HFFc6 (cell line): ENCODE data around the gene TNFSF9. TPM values are rescaled to one million over a fixed set of nuclear protein-coding genes. Genes with fewer than 3 reads are reported as not detected.
A peak's percentile ranks its signal among the peaks of the same experiment; 100 is the strongest.
"Not testable (repeated sequence)": the region's sequence is repeated elsewhere in the genome, so short reads cannot be mapped to it uniquely, and the experiment has no call there.

ENCODE experiments used
- DNase-seq: peaks from one replicate; pipeline ENCODE4 v3.0.0-alpha.2; 2018
- H3K27ac Mint-ChIP-seq: 2 replicates; pipeline ENCODE4 v1.8.0; 2020; ENCODE audit warnings: mild to moderate bottlenecking, mixed read lengths
- H3K27me3 Mint-ChIP-seq: 2 replicates; pipeline ENCODE4 v1.8.0; 2021; ENCODE audit warnings: mild to moderate bottlenecking, moderate library complexity, mixed read lengths; ENCODE audit not compliant: insufficient read depth
- H3K36me3 Mint-ChIP-seq: 2 replicates; pipeline ENCODE4 v1.8.0; 2021; ENCODE audit warnings: low read depth, mixed read lengths
- H3K4me1 Mint-ChIP-seq: 2 replicates; pipeline ENCODE4 v1.8.0; 2020; ENCODE audit warnings: low read depth, mixed read lengths
- H3K4me3 Mint-ChIP-seq: 2 replicates; pipeline ENCODE4 v1.8.0; 2020; ENCODE audit warnings: mild to moderate bottlenecking, moderate library complexity, mixed read lengths
- H3K9me3 Mint-ChIP-seq: 2 replicates; pipeline ENCODE4 v1.8.0; 2020; ENCODE audit warnings: mild to moderate bottlenecking, mixed read lengths
- total RNA-seq, 6 experiments: library from RNA; stranded (reverse); fragmentation: NEBNext Ultra II Directional; extraction: Animal tissue kit (Norgen Biotek cat#: 25700); gene quantifications; 2 replicates in 1 of 6; 3 replicates in 5 of 6; pipeline ENCODE4 v1.2.3, GENCODE V29; 2021
- TF ChIP-seq, protein P1 (sequence below): fragments of 200-600 bp; sonication (generic); IDR thresholded peaks from 2 replicates; pipeline ENCODE4 v1.5.0; 2021; ENCODE audit warnings: antibody characterized with exemption, mild to moderate bottlenecking

The TNFSF9 gene
- total RNA-seq, 6 experiments from 2014 or later, result 0.57 to 3.7 (median 3.2) TPM

DNA sequence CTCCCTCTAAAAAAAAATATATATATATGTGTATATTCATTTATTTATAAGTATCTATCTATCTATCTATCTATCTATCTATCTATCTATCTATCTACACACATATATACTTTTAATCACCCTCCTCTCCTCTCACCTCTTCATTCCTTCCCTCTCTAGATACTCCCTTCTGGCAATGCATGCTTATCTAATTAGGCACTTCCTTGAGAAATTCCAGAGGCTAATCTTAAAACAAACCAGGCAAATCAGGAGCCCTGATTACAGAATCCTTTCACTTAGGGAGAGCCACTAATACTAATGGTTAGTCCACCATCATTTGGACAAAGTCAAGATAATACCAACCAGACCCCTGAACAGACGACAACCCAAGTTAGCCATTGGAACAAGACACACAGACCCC lies 42.5 kb downstream of the TNFSF9 start:
- TF ChIP-seq, protein P1, sequence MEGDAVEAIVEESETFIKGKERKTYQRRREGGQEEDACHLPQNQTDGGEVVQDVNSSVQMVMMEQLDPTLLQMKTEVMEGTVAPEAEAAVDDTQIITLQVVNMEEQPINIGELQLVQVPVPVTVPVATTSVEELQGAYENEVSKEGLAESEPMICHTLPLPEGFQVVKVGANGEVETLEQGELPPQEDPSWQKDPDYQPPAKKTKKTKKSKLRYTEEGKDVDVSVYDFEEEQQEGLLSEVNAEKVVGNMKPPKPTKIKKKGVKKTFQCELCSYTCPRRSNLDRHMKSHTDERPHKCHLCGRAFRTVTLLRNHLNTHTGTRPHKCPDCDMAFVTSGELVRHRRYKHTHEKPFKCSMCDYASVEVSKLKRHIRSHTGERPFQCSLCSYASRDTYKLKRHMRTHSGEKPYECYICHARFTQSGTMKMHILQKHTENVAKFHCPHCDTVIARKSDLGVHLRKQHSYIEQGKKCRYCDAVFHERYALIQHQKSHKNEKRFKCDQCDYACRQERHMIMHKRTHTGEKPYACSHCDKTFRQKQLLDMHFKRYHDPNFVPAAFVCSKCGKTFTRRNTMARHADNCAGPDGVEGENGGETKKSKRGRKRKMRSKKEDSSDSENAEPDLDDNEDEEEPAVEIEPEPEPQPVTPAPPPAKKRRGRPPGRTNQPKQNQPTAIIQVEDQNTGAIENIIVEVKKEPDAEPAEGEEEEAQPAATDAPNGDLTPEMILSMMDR, result no peak
- H3K4me1 Mint-ChIP-seq, result peaks cover 1% of the 10 kb centered on the region; the same call in 1 of the 2 replicates
- no peak overlapping the region for H3K4me3 Mint-ChIP-seq
- H3K27ac Mint-ChIP-seq, result no peak overlapping the region
- peaks cover 7% of the 10 kb centered on the region for H3K27me3 Mint-ChIP-seq
- peaks cover 8% of the 10 kb centered on the region for H3K9me3 Mint-ChIP-seq
- H3K36me3 Mint-ChIP-seq, result peaks cover 5% of the 10 kb centered on the region; the same call in 1 of the 2 replicates
- DNase-seq, result no peak

DNA sequence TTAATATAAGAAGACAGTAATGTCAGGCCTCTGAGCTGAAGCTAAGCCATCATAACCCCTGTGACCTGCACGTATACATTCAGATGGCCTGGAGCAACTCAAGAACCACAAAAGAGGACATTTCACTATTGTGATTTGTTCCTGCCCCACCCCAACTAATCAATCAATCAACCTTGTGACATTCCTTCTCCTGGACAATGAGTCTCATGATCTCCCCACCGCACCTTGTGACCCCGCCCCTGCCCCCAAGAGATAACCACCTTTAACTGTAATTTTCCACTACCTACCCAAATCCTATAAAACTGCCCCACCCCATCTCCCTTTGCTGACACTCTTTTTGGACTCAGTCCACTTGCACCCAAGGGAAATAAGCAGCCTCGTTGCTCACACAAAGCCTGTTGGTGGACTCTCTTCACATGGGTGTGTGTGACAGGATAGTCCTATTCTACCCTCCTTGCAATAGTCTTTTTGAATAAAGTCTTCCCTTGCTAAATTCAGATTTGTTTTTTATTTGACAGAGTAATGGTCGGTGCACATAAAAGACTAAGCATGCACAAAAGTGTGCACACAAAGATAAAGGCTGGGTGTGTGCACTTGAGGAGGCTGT lies 46.1 kb downstream of the TNFSF9 start:
- Mint-ChIP-seq H3K27me3 (peaks cover 11% of the 10 kb centered on the region), H3K36me3 (no peaks in the 10 kb centered on the region), H3K9me3 (no peaks in the 10 kb centered on the region), H3K27ac (no peak overlapping the region), H3K4me1 (no peaks in the 10 kb centered on the region; the same call in none of the 2 replicates), H3K4me3 (no peak overlapping the region)
- TF ChIP-seq, protein P1, result no peak
- no peak for DNase-seq

DNA sequence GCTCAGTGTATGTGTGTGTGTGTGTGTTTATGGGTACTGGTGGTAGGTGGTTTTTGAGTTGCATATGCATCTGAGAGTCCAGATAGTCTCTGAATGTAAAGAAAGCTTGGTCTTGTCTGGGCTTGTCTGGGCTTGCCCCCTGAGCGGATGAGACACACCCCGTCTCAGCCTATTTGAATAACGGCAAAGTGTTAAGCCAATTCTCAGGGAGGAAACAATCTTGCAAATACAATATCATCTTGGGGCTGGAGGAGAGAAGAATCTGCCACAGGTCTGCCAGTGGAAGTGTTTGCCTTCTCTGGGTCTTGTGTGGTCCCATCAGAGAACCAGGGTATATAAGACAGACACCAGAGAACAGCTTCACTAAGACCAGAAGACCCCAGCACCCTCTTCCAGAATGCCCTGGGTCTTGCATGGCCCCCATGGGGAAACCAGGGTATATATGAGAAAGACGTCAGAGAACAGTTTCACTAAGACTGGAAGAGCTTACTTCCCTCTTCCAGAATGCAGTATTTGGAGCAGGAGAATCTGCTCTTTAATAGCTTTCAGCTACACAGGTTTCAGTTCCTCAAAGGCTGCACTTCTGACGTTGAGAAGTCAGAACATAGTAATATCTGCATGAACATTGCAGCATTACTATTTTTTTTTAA lies 46.8 kb downstream of the TNFSF9 start:
- TF ChIP-seq, protein P1, result no peak
- no peaks in the 10 kb centered on the region for H3K36me3 Mint-ChIP-seq
- H3K27me3 Mint-ChIP-seq, result peaks cover 8% of the 10 kb centered on the region; the same call in 1 of the 2 replicates
- H3K4me3 Mint-ChIP-seq, result no peak overlapping the region
- H3K4me1 Mint-ChIP-seq, result no peaks in the 10 kb centered on the region; the same call in none of the 2 replicates
- no peak overlapping the region for H3K27ac Mint-ChIP-seq
- H3K9me3 Mint-ChIP-seq, result no peaks in the 10 kb centered on the region
- DNase-seq, result no peak

DNA sequence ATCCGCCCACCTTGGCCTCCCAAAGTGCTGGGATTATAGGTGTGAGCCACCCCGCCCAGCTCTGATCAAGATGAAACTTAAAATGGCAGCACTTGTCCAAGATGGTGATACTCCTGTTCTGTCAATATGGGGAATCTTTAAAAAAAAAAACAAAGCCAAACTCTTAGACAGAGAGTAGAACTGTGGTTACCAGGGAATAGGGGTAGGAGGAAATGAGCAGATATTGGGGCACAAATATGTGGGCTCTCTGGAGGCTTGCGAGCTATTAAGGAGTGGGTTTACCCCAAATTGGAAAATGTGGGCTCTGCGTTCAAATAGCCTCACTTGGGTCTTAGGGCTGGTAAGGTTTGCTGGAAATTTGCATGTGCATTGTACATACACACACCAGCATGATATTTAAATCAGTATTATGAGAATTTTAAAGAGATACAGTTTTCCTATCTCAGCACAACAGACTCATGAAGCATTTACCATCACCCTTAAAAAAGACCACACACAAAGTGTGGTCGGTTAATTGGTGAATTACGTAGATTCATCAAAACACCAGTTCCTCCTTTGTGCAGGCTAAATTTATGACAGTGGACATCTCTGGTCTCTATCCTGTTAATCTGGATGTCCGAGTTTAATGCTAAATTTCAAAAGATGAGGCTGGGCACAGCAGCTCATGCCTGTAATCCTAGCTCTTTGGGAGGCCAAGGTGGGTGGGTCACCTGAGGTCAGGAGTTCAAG lies 48.8 kb downstream of the TNFSF9 start:
- TF ChIP-seq, protein P1, result no peak
- no peaks in the 10 kb centered on the region; the same call in none of the 2 replicates for H3K4me1 Mint-ChIP-seq
- H3K27me3 Mint-ChIP-seq, result peaks cover 12% of the 10 kb centered on the region; the same call in 1 of the 2 replicates
- H3K4me3 Mint-ChIP-seq, result no peak overlapping the region
- H3K27ac Mint-ChIP-seq, result no peak overlapping the region
- DNase-seq, result no peak
- no peaks in the 10 kb centered on the region for H3K36me3 Mint-ChIP-seq
- no peaks in the 10 kb centered on the region for H3K9me3 Mint-ChIP-seq

DNA sequence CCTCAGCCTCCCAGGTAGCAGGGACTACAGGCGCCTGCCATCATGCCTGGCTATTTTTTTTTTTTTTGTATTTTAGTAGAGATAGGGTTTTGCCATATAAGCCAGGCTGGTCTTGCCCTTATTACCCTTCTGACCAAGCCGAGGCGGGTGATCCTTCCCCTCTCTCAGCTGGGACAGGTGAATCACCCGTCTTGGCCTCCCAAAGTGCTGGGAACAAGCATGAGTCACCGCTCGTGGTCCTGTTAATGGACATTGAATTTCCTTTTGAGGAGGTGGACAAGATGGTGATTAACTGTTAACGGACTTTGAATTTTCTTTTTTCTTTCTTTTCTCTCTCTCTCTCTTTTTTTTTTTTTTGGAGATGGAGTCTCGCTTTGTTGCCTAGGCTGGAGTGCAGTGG lies 49.5 kb downstream of the TNFSF9 start:
- no peak overlapping the region for H3K27ac Mint-ChIP-seq
- peak; percentile 64 for DNase-seq
- no peaks in the 10 kb centered on the region for H3K9me3 Mint-ChIP-seq
- no peak overlapping the region; the same call in 1 of the 2 replicates for H3K4me3 Mint-ChIP-seq
- peaks cover 17% of the 10 kb centered on the region for H3K27me3 Mint-ChIP-seq
- TF ChIP-seq, protein P1, result no peak
- no peaks in the 10 kb centered on the region; the same call in none of the 2 replicates for H3K4me1 Mint-ChIP-seq
- no peaks in the 10 kb centered on the region for H3K36me3 Mint-ChIP-seq

DNA sequence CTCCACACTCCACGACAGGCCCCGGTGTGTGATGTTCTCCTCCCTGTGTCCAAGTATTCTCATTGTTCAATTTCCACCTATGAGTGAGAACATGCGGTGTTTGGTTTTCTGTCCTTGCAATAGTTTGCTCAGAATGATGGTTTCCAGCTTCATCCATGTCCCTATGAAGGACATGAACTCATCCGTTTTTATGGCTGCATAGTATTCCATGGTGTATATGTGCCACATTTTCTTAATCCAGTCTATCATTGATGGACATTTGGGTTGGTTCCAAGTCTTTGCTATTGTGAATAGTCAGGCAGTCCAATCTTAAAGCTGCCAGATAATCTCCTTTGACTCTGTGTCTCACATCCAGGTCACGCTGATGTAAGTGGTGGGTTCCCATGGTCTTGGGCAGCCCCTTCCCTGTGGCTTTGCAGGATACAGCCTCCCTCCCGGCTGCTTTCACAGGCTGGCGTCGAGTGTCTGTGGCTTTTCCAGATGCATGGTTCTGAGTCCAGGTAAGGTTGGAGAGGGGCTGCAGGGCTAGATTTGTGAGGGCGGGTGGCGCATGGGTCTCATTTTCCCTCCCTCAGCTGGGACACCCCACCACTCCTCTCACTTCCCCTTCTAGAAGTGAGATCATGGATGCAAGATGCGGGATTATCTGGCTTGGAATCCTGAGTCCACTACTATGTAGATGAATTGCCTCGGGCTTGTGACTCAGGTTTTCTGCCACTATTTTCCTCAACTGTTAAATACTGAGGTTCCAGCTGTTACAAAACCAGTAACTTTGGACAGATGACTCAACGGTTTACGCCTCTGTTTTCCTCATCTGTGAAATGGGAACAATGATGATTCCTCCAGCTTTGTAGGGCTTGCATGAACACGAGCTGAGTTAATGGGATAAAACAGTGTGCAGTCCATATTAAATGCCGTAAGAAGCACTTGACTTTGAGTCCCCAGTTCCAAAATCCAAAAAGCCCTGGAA lies 52.0 kb downstream of the TNFSF9 start:
- not testable (repeated sequence) for H3K9me3 Mint-ChIP-seq, DNase-seq, H3K4me3 Mint-ChIP-seq, H3K36me3 Mint-ChIP-seq, H3K4me1 Mint-ChIP-seq, H3K27ac Mint-ChIP-seq
- peaks cover 33% of the 10 kb centered on the region for H3K27me3 Mint-ChIP-seq
